GM19395 (cell line): Measurements from ENCODE around the gene DYSF.
"Not testable (repeated sequence)": the region's sequence is repeated elsewhere in the genome, so short reads cannot be mapped to it uniquely, and the experiment has no call there.

Source experiments
- ATAC-seq: cut with Tn5 transposase; IDR thresholded peaks from one replicate; pipeline ENCODE4 v1.9.1; 2021; ENCODE audit warnings: mild to moderate bottlenecking, moderate library complexity; ENCODE audit not compliant: unreplicated experiment

The DYSF gene

DNA sequence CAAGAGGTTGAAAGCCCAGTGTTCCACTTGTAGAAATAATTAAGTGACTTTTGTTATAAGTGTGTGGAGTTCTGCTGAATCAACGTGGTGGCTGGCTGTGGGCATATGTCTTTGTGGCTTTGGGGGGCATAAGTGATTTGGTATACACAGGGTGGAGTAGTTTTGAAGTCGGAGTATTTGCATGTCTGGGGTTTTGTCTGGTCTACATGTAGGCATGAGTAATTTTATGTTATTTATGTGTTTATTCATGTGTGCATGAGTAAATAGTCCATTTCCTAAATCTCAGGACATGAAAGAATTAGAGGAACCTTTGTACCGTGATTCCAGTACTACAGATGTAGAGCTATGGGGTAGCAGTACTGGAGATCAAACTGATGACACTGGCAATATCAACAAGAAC lies 179.7 kb downstream of the DYSF start:
- no peak for ATAC-seq

DNA sequence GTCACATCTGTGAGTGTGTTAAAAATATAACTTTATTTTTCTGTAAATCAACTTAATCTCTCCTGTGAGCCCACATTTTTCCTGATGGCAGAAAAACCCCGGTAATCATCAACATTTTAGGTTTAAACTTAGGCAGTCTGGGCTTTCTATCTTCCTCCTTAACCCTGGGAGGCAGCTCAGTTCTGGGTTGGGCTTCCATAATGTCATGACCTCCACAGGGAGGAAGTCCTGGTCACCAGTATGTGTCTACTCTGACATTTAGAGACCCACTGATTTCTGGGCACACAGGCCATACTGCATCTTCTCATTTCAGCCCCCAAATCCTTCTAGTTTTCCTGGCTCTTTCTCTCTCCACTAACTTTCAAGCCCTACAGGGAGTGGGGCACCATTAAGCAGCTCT lies 181.2 kb downstream of the DYSF start:
- no peak for ATAC-seq

DNA sequence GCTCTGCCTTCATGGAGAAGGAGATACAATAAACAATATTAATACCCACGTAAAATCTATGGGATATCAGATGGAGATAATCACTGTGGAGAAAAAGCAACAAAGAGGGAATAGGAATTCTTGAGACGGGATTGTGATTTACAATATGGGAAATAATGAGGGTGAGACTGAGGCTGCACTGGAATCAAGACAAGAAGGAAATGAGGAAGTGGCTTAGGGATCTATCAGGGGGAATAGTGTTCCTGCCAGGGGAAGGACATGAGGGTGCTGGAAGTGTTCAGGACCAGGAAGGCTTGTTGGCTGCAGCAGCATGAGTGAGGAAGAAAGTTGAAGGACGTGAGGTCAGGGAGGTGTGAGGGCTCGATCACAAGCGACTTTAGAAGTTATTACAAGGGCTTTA lies 182.4 kb downstream of the DYSF start:
- no peak for ATAC-seq

DNA sequence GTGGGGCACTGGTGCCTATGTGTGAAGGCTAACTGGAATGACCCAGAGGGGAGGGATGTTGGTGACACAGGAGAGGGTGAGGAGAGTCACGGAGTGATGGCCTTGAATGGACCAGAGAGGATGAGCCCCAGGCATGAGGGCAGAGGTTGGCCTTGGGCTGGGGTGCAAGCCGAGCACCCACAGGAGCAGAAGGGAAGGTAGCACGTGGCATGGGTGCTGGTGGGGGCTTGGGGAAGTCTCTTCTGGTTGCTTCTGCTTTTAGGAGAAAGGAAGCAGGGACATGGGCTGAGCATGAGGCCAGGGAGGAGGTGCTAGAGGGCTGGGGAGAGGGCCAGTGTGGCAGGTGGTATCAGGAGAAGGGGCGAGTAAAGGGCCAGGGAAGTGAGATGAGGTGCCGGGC lies 183.8 kb downstream of the DYSF start:
- ATAC-seq: no peak

DNA sequence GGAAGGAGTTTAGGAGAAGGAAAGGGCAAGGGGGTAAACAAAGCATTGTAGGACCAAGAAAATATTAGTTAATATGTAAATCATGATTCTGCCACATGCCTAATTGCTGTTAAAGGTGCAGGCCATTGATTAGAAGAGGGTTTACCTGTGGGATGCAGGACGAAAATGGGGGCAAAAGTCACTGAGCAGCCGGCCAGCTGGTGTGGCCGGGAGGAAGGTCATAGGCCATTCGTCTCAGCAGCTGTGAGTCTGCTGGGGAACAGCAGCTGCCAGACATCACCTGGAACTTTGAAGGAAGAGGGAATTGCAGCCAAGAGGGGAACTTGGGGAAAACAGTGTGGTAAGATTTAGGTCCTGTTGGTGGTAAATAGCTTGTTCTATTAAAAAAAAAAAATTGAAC lies 184.4 kb downstream of the DYSF start:
- ATAC-seq: no peak

DNA sequence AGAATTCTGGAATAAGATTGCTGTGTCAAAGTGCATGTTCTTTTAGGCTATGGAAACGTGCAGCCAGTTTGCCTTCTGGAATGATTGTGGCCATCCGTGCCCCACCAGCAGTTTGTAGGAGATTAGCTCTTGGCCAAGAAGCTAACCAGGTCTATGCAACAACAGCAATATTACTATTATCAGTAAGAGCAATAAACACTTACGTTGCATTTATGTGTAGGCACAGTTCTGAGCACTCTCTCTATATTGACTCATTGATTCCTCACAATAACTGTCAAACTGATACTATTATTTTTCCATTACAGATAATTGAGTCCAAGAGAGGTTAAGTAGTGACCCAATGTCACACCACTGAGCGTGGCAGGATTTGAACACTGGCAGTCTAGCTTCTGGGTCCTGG lies 186.4 kb downstream of the DYSF start:
- ATAC-seq: no peak

DNA sequence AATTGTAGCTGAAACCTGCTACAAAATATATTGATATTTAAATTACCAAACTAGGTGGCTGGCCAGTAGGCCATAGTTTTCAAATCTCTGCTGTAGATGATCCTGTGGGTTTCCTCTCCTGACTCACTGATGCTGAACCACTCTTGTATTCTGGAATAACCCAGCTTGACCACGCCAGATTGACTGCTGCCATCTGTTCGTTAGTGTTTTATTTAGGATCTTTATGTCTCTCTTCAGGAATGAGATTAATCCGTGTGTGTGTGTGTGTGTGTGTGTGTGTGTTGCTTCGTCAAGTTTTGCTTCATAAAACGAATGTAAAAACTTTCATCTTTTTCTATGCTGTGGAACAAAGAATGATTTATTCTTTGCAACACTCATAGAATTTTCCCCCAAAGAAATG lies 187.1 kb downstream of the DYSF start:
- ATAC-seq: no peak

DNA sequence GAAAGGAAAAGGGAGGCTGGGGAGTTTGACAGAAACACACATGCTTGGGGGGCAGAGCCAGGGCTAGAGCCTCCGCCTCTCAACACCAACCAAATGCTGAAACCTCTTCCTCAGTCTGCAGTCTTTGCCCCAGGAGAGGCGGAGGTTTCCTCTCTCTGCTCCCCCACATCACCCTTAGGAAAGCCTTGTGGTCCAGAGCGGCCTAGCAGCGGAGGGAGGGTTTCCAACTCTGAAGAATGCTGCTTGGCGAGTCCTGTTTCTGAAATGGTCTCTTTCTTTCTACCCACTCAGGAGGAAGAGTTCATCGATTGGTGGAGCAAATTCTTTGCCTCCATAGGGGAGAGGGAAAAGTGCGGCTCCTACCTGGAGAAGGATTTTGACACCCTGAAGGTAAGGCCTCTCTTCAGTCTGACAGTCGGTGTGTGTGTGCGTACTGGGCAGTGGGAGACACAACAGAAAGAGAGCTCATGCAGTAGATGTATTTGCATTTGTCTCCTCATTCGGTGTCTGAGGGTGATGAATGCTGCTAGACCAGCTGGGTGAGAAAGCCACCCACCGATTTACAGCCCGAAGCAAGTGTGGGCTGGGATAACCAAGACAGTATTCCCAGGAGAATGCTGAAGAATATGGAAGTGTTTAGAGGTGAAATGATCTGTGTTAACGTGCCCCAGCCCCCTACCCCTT lies 190.5 kb downstream of the DYSF start:
- ATAC-seq: no peak

DNA sequence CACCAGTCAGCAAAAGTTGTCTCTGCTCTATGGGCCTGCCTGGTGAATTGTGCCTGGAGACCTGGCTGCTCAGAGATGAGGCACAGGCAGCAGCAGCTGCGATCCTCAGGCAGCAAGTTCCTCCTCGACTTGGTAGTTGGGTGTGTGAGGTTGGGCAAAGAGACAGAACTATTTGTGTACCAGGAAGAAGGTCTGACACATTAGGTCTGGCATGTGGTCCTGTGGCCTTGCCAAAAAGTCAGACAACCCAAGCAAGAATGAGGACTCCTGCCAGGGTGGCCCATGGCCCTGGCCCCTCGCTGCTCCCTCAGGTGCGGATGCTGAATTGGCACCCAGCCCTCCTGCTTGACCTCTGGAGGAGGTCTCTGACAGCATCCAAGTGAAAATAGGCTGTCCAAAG lies 192.7 kb downstream of the DYSF start:
- ATAC-seq: no peak

DNA sequence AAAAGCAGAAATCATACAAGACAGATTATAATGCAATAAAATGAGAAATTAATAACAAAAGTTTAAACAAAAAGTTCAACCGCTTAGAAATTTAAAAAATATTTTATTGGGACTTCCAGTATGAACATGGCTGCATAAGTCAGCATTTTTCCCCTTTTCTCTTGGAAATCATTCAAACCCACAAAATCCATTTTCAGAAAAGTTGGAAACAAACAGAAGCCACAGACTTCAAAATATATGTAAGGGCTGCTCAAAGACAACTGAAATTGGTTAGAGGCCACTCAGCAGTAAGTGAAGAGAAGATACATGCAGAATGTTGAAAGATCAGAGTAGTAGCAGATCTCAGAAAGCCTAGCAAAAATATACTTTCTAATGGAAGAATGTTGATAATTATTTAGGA lies 194.0 kb downstream of the DYSF start:
- no peak for ATAC-seq

DNA sequence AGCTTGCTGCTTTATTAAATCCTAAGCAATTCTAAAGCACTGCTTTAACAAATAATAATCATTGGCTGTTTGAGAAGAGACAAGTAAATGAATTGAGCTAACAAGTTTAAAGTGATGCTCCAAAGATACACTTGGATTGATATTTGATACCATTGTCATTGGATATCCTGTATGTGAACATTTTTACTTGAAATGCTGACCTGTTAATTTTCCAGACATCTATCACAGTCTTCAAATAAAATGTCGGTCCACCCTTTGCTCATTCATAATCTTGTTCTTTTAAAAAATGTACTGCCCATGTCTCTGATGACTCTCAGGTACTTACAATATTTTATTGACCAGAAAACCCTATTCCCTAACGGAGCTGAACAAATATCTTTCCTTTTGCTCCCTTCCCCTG lies 202.1 kb downstream of the DYSF start:
- no peak for ATAC-seq

DNA sequence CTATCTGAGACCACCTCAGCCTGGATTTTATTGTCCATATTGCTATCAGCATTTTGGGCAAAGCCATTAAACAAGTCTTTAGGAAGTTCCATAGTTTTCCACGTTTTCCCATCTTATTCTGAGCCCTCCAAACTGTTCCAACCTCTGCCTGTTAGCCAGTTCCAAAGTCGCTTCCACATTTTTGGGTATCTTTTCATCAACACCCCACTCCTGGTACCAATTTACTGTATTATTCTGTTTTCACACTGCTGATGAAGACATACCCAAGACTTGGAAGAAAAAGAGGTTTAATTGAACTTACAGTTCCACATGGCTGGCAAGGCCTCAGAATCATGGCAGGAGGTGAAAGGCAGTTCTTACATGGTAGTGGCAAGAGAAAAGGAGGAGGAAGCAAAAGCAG lies 204.9 kb downstream of the DYSF start:
- not testable (repeated sequence) for ATAC-seq

DNA sequence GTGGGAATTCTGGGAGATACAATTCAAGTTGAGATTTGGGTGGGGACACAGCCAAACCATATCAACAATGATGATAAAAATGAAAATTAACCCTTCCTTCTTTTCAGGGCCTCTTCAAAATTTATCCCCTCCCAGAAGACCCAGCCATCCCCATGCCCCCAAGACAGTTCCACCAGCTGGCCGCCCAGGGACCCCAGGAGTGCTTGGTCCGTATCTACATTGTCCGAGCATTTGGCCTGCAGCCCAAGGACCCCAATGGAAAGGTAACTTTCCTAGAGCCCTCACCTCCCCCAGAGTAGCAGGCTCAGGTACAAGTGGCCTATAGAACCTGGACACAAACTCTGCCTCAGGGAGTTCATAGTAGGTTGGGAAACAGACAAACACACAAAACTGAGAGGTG lies 205.4 kb downstream of the DYSF start:
- ATAC-seq: no peak

DNA sequence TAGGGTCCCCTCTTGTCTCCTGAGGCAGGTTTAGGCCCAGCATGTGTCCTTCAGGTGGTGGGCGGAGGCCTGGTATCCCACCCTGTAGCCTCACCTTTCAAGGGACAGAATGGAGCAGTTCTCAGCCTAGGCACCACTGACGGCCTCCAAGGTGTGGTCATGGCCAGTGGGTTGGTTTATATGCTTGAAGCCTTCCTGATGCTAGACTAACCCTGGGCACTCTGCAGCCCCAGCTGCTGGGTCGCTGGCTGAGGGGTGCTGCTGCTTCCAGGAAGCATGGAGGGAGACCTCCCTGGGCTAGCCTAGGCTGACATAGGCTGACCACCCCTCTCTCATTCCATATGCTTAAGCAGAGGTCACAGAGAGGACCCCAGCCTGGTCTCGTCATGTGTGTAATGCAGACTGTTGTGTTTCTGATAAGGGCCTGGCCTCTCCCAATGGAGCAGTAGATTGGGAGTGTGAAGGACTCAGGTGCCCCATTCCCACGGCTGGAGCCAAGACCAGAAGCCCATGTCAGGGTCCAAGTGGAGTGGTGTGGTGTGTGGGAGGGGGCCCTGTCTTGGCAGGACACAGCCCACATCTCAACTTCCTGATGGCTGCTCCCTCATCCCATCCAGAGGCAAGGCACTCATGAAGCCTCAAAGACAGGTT lies 206.6 kb downstream of the DYSF start:
- ATAC-seq: no peak

DNA sequence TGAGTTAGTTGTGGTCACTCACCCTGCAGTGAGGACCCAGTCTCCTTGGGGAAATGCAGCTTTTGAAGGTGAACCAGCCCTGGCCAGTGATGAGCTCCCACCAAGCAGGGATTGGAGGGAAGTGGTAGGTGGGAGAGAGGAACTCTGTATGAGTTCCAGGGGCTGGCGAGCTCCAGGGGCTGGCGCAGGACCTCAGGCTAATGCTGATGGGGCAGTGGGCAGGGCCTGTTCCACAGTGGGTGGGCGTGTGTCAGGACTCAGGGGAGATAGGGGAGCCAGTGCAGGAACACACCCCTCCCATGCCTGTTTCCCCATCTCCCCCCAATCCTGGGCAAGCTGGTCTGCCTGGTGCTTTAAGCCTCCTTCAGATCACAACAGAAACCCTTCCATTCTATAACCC lies 208.4 kb downstream of the DYSF start:
- ATAC-seq: no peak

DNA sequence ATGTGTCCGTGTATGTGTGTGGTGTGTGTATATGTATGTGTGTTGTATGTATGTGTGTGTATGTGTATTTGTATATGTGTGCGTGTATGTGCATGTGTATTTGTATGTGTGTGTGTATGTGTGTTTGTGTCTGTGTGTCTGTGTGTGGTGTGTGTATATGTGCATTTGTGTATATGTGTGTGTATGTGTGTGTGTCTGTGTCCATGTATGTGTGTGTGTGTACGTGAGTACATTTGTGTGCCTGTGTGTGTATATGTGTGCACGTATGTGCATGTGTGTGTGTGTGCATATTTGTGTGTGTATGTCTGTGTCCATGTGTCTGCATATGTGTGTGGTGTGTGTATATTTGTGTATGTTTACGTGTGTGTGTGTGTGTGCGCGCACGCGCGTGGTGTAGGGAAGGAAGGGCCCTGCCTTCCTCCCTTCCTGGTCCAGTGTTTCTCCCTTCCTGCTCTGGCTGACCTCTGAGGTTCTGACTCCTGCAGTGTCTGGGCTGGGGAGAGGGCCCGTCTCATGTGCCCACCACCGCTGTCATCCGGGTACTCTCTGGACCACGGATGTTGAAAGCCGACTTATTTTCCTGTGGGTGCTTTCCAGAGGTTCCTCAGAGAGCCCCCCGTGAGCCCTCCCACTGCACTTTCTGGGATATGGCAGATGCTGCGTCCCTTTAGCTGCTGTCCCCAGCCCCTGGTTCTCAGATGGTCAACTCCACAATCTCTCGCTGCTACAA lies 209.5 kb downstream of the DYSF start:
- no peak for ATAC-seq

DNA sequence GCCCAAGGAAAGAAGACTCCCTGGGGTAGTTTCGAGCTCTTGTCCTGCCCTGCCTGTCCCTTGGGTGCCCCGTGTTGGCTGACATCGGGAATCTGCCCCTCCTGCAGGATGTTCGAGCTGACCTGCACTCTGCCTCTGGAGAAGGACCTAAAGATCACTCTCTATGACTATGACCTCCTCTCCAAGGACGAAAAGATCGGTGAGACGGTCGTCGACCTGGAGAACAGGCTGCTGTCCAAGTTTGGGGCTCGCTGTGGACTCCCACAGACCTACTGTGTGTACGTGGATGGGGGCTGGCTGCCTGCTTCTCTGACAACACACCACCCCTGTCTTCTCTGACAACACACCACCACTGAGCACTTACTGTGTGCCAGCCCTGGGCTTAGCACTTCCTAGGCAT lies 210.8 kb downstream of the DYSF start:
- ATAC-seq: no peak

DNA sequence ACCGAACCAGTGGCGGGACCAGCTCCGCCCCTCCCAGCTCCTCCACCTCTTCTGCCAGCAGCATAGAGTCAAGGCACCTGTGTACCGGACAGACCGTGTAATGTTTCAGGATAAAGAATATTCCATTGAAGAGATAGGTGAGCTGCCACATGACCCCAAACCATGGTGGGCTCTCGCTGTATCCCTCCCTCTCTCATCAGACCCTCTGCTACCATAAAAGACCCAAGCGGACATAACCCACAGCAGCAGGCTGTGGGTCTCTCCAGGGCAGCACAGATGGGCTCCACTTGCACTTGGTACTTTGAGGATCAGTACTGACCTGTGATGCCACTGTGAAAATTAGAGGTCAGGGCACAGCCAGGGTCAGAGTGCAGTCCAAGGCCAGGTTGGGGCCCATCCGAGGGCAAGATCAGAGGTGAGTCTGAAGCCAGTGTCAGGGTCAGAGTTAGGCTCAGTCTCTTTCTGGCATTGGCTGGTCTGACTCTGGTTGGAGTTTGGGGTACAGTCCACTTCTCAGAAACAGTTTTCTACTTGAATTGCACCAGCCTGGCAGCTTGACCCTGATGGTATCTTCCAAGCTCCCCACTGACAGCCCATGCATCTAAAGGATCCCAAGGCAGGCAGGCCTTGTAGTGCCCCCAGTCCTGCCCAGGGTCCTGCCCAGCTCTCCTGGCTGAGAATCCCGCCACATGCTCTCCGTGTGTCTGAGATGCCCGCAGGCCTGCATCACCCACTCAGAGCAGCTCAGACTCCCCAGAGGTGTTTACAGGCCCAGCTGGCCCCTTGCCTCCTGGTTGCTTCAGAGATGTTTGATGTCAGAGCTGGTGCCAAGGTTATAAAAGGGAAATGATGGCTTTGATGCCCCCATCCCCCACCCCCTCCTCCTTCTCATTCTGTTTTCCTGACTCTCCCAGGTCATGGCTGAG lies 212.1 kb downstream of the DYSF start:
- no peak for ATAC-seq

DNA sequence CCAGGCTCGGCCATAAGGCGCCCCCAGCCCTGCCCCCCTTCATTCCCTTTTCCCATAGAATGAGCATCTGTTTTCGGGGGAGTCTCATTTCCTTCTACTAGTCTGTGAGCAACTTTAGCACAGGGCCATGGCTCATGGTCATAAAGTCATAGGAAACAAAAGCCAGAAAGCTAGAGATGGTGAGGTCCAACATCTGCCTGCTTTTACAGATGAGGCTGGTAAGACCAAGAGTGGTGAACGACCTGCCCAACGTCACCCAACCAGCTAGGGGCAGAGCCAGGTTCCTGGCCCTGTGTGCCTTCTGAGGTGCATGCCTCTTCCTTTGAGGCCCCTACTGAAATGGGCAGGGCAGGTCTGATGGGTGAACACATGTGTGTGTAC lies 212.7 kb downstream of the DYSF start:
- ATAC-seq: no peak

DNA sequence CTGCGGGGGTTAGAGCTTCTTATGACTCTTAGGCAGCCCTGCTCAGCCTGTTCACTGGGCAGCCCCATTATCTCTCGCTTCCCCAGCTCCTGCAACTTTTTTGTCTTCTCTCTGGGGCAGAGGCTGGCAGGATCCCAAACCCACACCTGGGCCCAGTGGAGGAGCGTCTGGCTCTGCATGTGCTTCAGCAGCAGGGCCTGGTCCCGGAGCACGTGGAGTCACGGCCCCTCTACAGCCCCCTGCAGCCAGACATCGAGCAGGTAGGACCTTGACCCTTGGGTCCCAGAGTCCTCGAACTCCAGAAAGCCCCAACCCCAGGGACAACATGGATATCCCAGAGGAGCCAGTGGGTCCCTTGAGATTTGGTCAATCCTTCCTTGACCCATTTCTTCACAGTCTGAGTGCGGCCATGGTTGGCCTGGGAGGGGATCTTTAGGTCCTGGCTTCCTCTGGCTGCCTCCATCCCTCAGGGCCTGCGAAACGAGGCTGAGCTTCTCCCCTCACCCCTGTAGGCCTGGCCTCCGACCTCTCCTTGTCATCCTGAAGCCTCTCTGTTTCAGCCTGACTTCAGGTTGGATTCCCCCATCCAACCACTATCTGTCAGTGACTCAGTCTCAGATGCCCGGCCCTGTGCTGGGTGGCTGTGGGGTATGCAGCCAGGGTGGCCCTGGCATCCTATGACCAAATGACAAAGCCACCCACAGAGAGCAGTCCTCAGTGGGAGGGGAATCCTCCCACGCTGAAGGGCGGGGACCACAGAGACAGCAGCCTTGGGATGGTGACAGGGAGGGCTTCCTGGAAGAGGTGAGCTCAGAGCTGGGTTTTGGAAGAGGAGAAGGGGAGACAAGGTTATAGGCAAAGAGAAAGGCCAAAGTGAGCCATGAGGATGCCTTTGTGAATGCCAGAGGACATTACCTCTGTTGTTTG lies 214.2 kb downstream of the DYSF start:
- ATAC-seq: no peak
